SK-N-SH treated with all-trans-retinoic acid at 6 μM for 48 hours (cell line): ENCODE results near the gene C13orf46.

Experiments
- ATAC-seq: fragments of 200-7000 bp; cut with Tn5 transposase; 3 replicates; pipeline ENCODE4 v1.9.1; 2020; ENCODE audit warnings: mild to moderate bottlenecking, moderate library complexity
- ARNTL ChIP-seq: fragments of 450-650 bp; formaldehyde crosslinking; IDR thresholded peaks from 2 replicates; pipeline ENCODE4 v1.5.0; 2020; ENCODE audit warnings: low read depth, mild to moderate bottlenecking, moderate library complexity, borderline replicate concordance
- CSDC2 ChIP-seq: fragments of 250-450 bp; sonication (Bioruptor Pico); IDR thresholded peaks from 2 replicates; pipeline ENCODE4 v1.5.0; 2020; ENCODE audit warnings: mild to moderate bottlenecking, moderate library complexity
- ISL1 ChIP-seq: fragments of 250-450 bp; sonication (Bioruptor Pico); IDR thresholded peaks from 2 replicates; pipeline ENCODE4 v2.1.2; 2022; ENCODE audit warnings: mild to moderate bottlenecking, moderate library complexity
- OSR1 ChIP-seq: fragments of 250-450 bp; sonication (Bioruptor Pico); IDR thresholded peaks from 2 replicates; pipeline ENCODE4 v1.8.0; 2022; ENCODE audit warnings: moderate library complexity, mild to moderate bottlenecking, inconsistent platforms
- PPARA ChIP-seq: fragments of 250-450 bp; sonication (Bioruptor Pico); IDR thresholded peaks from 2 replicates; pipeline ENCODE4 v1.5.0; 2020; ENCODE audit warnings: mild to moderate bottlenecking, borderline replicate concordance
- RARB ChIP-seq: fragments of 250-450 bp; sonication (Bioruptor Pico); IDR thresholded peaks from 2 replicates; pipeline ENCODE4 v1.8.0; 2021; ENCODE audit warnings: mild to moderate bottlenecking, moderate library complexity
- SNAI2 ChIP-seq: fragments of 250-450 bp; sonication (Bioruptor Pico); IDR thresholded peaks from 2 replicates; pipeline ENCODE4 v1.5.0; 2020; ENCODE audit warnings: mild to moderate bottlenecking, moderate library complexity
- TCF4 ChIP-seq: fragments of 250-450 bp; sonication (Bioruptor Pico); IDR thresholded peaks from 2 replicates; pipeline ENCODE4 v1.8.0; 2021; ENCODE audit warnings: mild to moderate bottlenecking, moderate library complexity, borderline replicate concordance
- TOX ChIP-seq: fragments of 250-450 bp; sonication (Bioruptor Pico); IDR thresholded peaks from 2 replicates; pipeline ENCODE4 v1.8.0; 2021; ENCODE audit warnings: mild to moderate bottlenecking, moderate library complexity, borderline replicate concordance
- ZC3H10 ChIP-seq: fragments of 250-450 bp; sonication (Bioruptor Pico); IDR thresholded peaks from 2 replicates; pipeline ENCODE4 v1.5.1; 2021; ENCODE audit warnings: mild to moderate bottlenecking, moderate library complexity
- ZFP3 ChIP-seq: fragments of 250-450 bp; sonication (Bioruptor Pico); IDR thresholded peaks from 2 replicates; pipeline ENCODE4 v1.5.0; 2020; ENCODE audit warnings: mild to moderate bottlenecking, moderate library complexity
- ZFP30 ChIP-seq: fragments of 450-650 bp; formaldehyde crosslinking; IDR thresholded peaks from 2 replicates; pipeline ENCODE4 v1.5.0; 2022; ENCODE audit warnings: mild to moderate bottlenecking, moderate library complexity
- ZNF565 ChIP-seq: fragments of 450-650 bp; formaldehyde crosslinking; conservative IDR thresholded peaks from 2 replicates; pipeline ENCODE4 v1.5.0; 2020; ENCODE audit warnings: low read depth, mild to moderate bottlenecking, moderate library complexity
- TF ChIP-seq, protein P1 (sequence below): fragments of 250-450 bp; sonication (Bioruptor Pico); IDR thresholded peaks from 2 replicates; pipeline ENCODE4 v1.5.0; 2020; ENCODE audit warnings: mild to moderate bottlenecking, moderate library complexity
- TF ChIP-seq, protein P2 (sequence below): fragments of 250-450 bp; sonication (Bioruptor Pico); IDR thresholded peaks from 2 replicates; pipeline ENCODE4 v1.5.1; 2020; ENCODE audit warnings: low read depth, mild to moderate bottlenecking, moderate library complexity
- TF ChIP-seq, protein P3 (sequence below): fragments of 250-450 bp; sonication (Bioruptor Pico); IDR thresholded peaks from 2 replicates; pipeline ENCODE4 v1.8.0; 2021; ENCODE audit warnings: low read depth, mild to moderate bottlenecking, moderate library complexity, borderline replicate concordance

The C13orf46 gene

DNA sequence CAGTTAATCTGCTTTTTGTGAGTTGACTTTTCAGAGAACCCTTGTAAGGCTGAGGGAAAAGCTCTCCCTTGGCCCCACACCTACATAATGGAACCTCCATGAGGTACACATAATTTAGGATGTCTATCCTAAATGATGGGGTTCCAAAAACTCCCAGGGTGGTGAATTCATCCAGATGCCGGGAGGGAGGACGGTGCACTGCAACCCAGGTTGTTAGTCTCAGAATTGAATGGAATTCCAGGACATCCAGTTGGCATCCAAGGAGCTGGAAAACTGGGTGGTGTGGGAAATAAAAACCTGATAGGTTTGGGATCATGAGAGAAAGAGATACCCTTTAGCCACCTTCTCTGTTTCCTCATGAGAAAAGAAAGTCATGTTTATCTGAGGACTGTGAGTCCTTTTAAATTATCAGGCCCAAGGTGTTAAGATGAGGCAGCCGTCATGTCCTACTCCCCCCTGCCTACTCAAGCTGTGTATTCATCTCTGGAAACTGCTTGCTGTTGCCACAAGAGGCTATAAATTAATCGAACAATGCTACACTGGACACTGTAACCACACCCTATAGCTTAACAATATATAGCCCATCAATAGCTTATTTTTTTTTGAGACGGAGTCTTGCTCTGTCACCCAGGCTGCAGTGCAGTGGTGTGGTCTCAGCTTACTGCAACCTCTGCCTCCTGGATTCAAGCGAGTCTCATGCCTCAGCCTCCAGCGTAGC, 49.5 kb downstream of the C13orf46 start:
- no peak for ATAC-seq
- TF ChIP-seq TOX (CRISPR knock-in tag) (no peak), ISL1 (CRISPR knock-in tag) (no peak), ZFP3 (CRISPR knock-in tag) (no peak), ZNF565 (CRISPR knock-in tag) (no peak), SNAI2 (CRISPR knock-in tag) (no peak), CSDC2 (CRISPR knock-in tag) (no peak), ZFP30 (CRISPR knock-in tag) (no peak), RARB (CRISPR knock-in tag) (no peak), TCF4 (no peak), OSR1 (CRISPR knock-in tag) (no peak)
- TF ChIP-seq, protein P1, sequence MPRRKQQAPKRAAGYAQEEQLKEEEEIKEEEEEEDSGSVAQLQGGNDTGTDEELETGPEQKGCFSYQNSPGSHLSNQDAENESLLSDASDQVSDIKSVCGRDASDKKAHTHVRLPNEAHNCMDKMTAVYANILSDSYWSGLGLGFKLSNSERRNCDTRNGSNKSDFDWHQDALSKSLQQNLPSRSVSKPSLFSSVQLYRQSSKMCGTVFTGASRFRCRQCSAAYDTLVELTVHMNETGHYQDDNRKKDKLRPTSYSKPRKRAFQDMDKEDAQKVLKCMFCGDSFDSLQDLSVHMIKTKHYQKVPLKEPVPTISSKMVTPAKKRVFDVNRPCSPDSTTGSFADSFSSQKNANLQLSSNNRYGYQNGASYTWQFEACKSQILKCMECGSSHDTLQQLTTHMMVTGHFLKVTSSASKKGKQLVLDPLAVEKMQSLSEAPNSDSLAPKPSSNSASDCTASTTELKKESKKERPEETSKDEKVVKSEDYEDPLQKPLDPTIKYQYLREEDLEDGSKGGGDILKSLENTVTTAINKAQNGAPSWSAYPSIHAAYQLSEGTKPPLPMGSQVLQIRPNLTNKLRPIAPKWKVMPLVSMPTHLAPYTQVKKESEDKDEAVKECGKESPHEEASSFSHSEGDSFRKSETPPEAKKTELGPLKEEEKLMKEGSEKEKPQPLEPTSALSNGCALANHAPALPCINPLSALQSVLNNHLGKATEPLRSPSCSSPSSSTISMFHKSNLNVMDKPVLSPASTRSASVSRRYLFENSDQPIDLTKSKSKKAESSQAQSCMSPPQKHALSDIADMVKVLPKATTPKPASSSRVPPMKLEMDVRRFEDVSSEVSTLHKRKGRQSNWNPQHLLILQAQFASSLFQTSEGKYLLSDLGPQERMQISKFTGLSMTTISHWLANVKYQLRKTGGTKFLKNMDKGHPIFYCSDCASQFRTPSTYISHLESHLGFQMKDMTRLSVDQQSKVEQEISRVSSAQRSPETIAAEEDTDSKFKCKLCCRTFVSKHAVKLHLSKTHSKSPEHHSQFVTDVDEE (CRISPR knock-in tag), result no peak
- TF ChIP-seq, protein P2, sequence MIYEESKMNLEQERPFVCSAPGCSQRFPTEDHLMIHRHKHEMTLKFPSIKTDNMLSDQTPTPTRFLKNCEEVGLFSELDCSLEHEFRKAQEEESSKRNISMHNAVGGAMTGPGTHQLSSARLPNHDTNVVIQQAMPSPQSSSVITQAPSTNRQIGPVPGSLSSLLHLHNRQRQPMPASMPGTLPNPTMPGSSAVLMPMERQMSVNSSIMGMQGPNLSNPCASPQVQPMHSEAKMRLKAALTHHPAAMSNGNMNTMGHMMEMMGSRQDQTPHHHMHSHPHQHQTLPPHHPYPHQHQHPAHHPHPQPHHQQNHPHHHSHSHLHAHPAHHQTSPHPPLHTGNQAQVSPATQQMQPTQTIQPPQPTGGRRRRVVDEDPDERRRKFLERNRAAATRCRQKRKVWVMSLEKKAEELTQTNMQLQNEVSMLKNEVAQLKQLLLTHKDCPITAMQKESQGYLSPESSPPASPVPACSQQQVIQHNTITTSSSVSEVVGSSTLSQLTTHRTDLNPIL (CRISPR knock-in tag), result no peak
- TF ChIP-seq, protein P3, sequence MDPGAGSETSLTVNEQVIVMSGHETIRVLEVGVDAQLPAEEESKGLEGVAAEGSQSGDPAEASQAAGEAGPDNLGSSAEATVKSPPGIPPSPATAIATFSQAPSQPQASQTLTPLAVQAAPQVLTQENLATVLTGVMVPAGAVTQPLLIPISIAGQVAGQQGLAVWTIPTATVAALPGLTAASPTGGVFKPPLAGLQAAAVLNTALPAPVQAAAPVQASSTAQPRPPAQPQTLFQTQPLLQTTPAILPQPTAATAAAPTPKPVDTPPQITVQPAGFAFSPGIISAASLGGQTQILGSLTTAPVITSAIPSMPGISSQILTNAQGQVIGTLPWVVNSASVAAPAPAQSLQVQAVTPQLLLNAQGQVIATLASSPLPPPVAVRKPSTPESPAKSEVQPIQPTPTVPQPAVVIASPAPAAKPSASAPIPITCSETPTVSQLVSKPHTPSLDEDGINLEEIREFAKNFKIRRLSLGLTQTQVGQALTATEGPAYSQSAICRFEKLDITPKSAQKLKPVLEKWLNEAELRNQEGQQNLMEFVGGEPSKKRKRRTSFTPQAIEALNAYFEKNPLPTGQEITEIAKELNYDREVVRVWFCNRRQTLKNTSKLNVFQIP (CRISPR knock-in tag), result no peak
- TF ChIP-seq, all 23 proteins: peak for 0

DNA sequence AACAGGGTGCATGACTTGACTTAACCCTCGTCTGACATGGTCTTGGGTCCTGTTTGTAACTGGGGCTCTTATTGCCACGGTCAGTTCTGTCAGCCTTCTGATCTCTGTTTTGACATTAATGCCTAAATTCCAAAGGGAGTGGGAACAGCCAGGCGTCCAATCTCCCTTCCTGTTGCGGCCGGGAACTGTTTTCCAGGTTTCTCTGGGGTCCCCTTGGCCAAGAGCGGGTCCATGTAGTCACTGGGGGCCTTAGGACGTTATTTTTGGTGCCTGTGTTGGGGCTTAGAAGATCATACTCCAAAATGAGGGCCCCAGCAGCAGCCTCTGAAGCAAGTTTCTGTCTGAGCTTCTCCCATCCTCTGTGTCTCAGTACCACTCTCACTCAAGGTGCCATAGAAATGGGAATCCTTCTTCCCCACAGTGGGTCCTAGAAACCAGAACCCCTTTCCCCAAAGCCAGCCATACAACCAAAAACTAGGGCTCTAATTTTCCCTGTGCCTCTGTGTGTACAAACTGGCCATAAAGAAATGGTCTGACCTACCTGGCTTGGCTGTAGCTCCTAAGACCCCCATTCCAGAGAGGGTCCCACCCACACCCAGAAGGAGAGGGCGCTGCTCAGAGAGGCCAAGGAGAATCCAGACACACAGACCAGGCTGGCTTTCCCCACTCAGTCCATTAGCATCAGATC, 50.4 kb downstream of the C13orf46 start:
- TF ChIP-seq ZFP30 (CRISPR knock-in tag), result no peak
- TF ChIP-seq TOX (CRISPR knock-in tag), result no peak
- no peak for TF ChIP-seq PPARA (CRISPR knock-in tag)
- no peak for TF ChIP-seq OSR1 (CRISPR knock-in tag)
- TF ChIP-seq CSDC2 (CRISPR knock-in tag), result no peak
- TF ChIP-seq, protein P2 (CRISPR knock-in tag), result no peak
- no peak for TF ChIP-seq ARNTL (CRISPR knock-in tag)
- TF ChIP-seq, protein P3 (CRISPR knock-in tag), result no peak
- TF ChIP-seq, protein P1 (CRISPR knock-in tag), result no peak
- no peak for TF ChIP-seq ZC3H10
- TF ChIP-seq TCF4, result no peak
- no peak for ATAC-seq
